SK-N-SH (cell line): Measurements from ENCODE around the gene HS2ST1.

Experiments used
- CTCF ChIP-seq: fragments of 200-600 bp; sonication (generic); IDR thresholded peaks from 2 replicates; pipeline ENCODE4 v1.6.1; 2017; ENCODE audit warnings: antibody characterized with exemption, mild to moderate bottlenecking, moderate library complexity
- EP300 ChIP-seq, 2 experiments: IDR thresholded peaks; 2 replicates each; pipeline versions ENCODE4 v1.4.0 to v1.6.1; 2012; ENCODE audit warnings: borderline replicate concordance in 1 of 2, low read depth in 1 of 2, low read length in 1 of 2
- EZH2phosphoT487 ChIP-seq: fragments of 200-600 bp; sonication (generic); IDR thresholded peaks from 2 replicates; pipeline ENCODE4 v1.6.1; 2017; ENCODE audit warnings: low read depth, mixed run types, mild to moderate bottlenecking, antibody characterized with exemption, moderate library complexity, borderline replicate concordance
- FOXM1 ChIP-seq: IDR thresholded peaks from 2 replicates; pipeline ENCODE4 v1.4.0; 2012; ENCODE audit warnings: low read depth, mild to moderate bottlenecking
- GABPA ChIP-seq: IDR thresholded peaks from 2 replicates; pipeline ENCODE4 v1.4.0; 2012; ENCODE audit warnings: low read depth, mild to moderate bottlenecking
- MAX ChIP-seq: IDR thresholded peaks from 2 replicates; pipeline ENCODE4 v1.4.0; 2012; ENCODE audit warnings: low read depth
- POLR2AphosphoS5 ChIP-seq: IDR thresholded peaks from 2 replicates; pipeline ENCODE4 v1.6.1; 2012; ENCODE audit warnings: low read depth, low read length
- RAD21 ChIP-seq: IDR thresholded peaks from 2 replicates; pipeline ENCODE4 v1.6.1; 2012; ENCODE audit warnings: mild to moderate bottlenecking, low read length
- RFX5 ChIP-seq: IDR thresholded peaks from 2 replicates; pipeline ENCODE4 v1.6.1; 2012; ENCODE audit warnings: mild to moderate bottlenecking, improper control_type of control experiment, low read length
- RXRA ChIP-seq: IDR thresholded peaks from 2 replicates; pipeline ENCODE4 v1.4.0; 2012; ENCODE audit warnings: low read depth, mild to moderate bottlenecking, borderline replicate concordance
- SIN3A ChIP-seq: IDR thresholded peaks from 2 replicates; pipeline ENCODE4 v1.6.1; 2012; ENCODE audit warnings: low read depth, mild to moderate bottlenecking, low read length, moderate library complexity, borderline replicate concordance
- SMC3 ChIP-seq: IDR thresholded peaks from 2 replicates; pipeline ENCODE4 v1.6.1; 2012; ENCODE audit warnings: low read depth, low read length, improper control_type of control experiment
- TF ChIP-seq, protein P1 (sequence below): IDR thresholded peaks from 2 replicates; pipeline ENCODE4 v1.6.1; 2012; ENCODE audit warnings: mild to moderate bottlenecking, low read depth, low read length, moderate library complexity

DNA sequence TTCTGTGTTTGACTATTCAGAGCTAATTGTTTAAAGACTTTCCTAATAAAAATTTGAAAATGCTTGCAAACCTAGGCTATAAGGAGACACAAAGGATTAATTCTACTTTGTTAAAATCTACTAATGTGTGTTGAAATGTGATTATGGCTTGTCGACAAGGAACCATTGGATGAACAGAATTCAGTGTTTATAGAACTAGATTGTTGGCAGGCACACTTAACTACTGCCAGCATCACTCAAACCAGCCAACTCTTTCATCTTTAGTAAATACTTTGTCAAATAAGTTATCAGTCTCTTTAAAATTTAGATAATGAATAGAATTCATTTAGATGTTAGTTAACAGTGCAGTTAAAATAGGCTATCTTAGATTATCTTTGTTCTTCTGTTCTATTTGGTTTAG is 27.6 kb downstream of the HS2ST1 start:
- TF ChIP-seq GABPA (no peak), POLR2AphosphoS5 (no peak), RAD21 (no peak), EZH2phosphoT487 (no peak), CTCF (no peak), MAX (no peak), EP300 (IDR thresholded peaks at IDR 0.05; ENCODE audit: borderline replicate concordance in 1 of 2, low read depth in 1 of 2, low read length in 1 of 2) (no peak), RFX5 (no peak), RXRA (no peak), SMC3 (no peak), FOXM1 (no peak), SIN3A (no peak)
- TF ChIP-seq, protein P1, sequence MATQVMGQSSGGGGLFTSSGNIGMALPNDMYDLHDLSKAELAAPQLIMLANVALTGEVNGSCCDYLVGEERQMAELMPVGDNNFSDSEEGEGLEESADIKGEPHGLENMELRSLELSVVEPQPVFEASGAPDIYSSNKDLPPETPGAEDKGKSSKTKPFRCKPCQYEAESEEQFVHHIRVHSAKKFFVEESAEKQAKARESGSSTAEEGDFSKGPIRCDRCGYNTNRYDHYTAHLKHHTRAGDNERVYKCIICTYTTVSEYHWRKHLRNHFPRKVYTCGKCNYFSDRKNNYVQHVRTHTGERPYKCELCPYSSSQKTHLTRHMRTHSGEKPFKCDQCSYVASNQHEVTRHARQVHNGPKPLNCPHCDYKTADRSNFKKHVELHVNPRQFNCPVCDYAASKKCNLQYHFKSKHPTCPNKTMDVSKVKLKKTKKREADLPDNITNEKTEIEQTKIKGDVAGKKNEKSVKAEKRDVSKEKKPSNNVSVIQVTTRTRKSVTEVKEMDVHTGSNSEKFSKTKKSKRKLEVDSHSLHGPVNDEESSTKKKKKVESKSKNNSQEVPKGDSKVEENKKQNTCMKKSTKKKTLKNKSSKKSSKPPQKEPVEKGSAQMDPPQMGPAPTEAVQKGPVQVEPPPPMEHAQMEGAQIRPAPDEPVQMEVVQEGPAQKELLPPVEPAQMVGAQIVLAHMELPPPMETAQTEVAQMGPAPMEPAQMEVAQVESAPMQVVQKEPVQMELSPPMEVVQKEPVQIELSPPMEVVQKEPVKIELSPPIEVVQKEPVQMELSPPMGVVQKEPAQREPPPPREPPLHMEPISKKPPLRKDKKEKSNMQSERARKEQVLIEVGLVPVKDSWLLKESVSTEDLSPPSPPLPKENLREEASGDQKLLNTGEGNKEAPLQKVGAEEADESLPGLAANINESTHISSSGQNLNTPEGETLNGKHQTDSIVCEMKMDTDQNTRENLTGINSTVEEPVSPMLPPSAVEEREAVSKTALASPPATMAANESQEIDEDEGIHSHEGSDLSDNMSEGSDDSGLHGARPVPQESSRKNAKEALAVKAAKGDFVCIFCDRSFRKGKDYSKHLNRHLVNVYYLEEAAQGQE = no peak
